Germinal center (tissue), 1 donor: ENCODE results near the gene VTA1.

Experiments used
- DNase-seq: peaks from one replicate; pipeline ENCODE4 v3.0.0; 2012; ENCODE audit warnings: mixed read lengths, low spot score

Gene VTA1

GRCh38 chr6:142271476-142271875, 124.4 kb downstream of the VTA1 start:
- no peak for DNase-seq
